Colon (tissue), 2 donors: ENCODE measurements around the gene WBP1.
"Not testable (repeated sequence)": the region's sequence is repeated elsewhere in the genome, so short reads cannot be mapped to it uniquely, and the experiment has no call there.

Source experiments
- FAIRE-seq: peaks from 2 replicates; lab custom pipeline; 2012; peaks lifted over from hg19 to GRCh38; lab: Jason Lieb, UNC
- donor health status: control.
- donor health status: control.

The WBP1 gene

GRCh38 chr2:74458132-74458937 is at the start of gene WBP1:
WBP1 (plus strand) TSS chr2:74458438; CDS start chr2:74458603, 165 bp downstream.
- FAIRE-seq: peak; percentile 83

GRCh38 chr2:74413001-74413698 is 45.1 kb upstream of the WBP1 start:
- FAIRE-seq: no peak

- no peak for FAIRE-seq
Observed at GRCh38 chr2:74414441-74414840, 43.8 kb upstream of the WBP1 start.

- FAIRE-seq: no peak
Observed at GRCh38 chr2:74414881-74415761, 43.1 kb upstream of the WBP1 start.

GRCh38 chr2:74415762-74416395 is 42.4 kb upstream of the WBP1 start:
- FAIRE-seq: no peak

GRCh38 chr2:74416778-74417177 is 41.5 kb upstream of the WBP1 start:
- no peak for FAIRE-seq

- no peak for FAIRE-seq
Observed at GRCh38 chr2:74417197-74417596, 41.0 kb upstream of the WBP1 start.

- FAIRE-seq: no peak
Observed at GRCh38 chr2:74417763-74418162, 40.5 kb upstream of the WBP1 start.

- no peak for FAIRE-seq
Observed at GRCh38 chr2:74418312-74418711, 39.9 kb upstream of the WBP1 start.

GRCh38 chr2:74419345-74419744 is 38.9 kb upstream of the WBP1 start:
- no peak for FAIRE-seq

GRCh38 chr2:74420006-74420405 is 38.2 kb upstream of the WBP1 start:
- FAIRE-seq: no peak

GRCh38 chr2:74420443-74421103 is 37.7 kb upstream of the WBP1 start:
- FAIRE-seq: not testable (repeated sequence)

- no peak for FAIRE-seq
Observed at GRCh38 chr2:74421221-74421870, 36.9 kb upstream of the WBP1 start, which contains the start of the genes C2orf81 and WDR54. C2orf81 (minus strand) TSS chr2:74421619; CDS start chr2:74421560, 59 bp downstream. WDR54 (plus strand) TSS chr2:74421730; CDS start chr2:74422154, 424 bp downstream.

- FAIRE-seq: no peak
Observed at GRCh38 chr2:74423231-74424095, 34.8 kb upstream of the WBP1 start.

GRCh38 chr2:74424139-74424992 is 33.9 kb upstream of the WBP1 start:
- no peak for FAIRE-seq

- FAIRE-seq: no peak
Observed at GRCh38 chr2:74424995-74425406, 33.2 kb upstream of the WBP1 start.

- no peak for FAIRE-seq
Observed at GRCh38 chr2:74425523-74425922, 32.7 kb upstream of the WBP1 start.

- FAIRE-seq: no peak
Observed at GRCh38 chr2:74426181-74426758, 32.0 kb upstream of the WBP1 start.
